ENCODE data around the gene CTXN1.

GRCh38 chr19:7953060-7953459 lies 27.1 kb upstream of the CTXN1 start:
- TF ChIP-seq POLR2A (IDR thresholded peaks at IDR 0.05): no peak
- TF ChIP-seq, protein P1, sequence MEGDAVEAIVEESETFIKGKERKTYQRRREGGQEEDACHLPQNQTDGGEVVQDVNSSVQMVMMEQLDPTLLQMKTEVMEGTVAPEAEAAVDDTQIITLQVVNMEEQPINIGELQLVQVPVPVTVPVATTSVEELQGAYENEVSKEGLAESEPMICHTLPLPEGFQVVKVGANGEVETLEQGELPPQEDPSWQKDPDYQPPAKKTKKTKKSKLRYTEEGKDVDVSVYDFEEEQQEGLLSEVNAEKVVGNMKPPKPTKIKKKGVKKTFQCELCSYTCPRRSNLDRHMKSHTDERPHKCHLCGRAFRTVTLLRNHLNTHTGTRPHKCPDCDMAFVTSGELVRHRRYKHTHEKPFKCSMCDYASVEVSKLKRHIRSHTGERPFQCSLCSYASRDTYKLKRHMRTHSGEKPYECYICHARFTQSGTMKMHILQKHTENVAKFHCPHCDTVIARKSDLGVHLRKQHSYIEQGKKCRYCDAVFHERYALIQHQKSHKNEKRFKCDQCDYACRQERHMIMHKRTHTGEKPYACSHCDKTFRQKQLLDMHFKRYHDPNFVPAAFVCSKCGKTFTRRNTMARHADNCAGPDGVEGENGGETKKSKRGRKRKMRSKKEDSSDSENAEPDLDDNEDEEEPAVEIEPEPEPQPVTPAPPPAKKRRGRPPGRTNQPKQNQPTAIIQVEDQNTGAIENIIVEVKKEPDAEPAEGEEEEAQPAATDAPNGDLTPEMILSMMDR (IDR thresholded peaks at IDR 0.05): no peak

All from adrenal gland (tissue), 5 donors.